BLaER1 treated with 17β-estradiol and CSF1 and Interleukin-3, amounts not matched to agents 10 nM and 100 nM (cell line): ENCODE measurements around the gene SORT1.

Source experiments
- H3K27ac ChIP-seq, 11 experiments: shearing (Covaris generic); formaldehyde crosslinking; 2 replicates each; pipeline ENCODE4 v1.8.1; 2022
- H3K27me3 ChIP-seq, 11 experiments: shearing (Covaris generic); formaldehyde crosslinking; 2 replicates each; pipeline ENCODE4 v1.8.1; 2022
- H3K36me3 ChIP-seq, 11 experiments: shearing (Covaris generic); formaldehyde crosslinking; 2 replicates each; pipeline ENCODE4 v1.8.1; 2022
- H3K4me1 ChIP-seq, 10 experiments: shearing (Covaris generic); formaldehyde crosslinking; 2 replicates each; pipeline ENCODE4 v1.8.1; 2022
- H3K4me2 ChIP-seq, 11 experiments: shearing (Covaris generic); formaldehyde crosslinking; 2 replicates each; pipeline ENCODE4 v1.8.1; 2022
- H3K4me3 ChIP-seq, 10 experiments: shearing (Covaris generic); formaldehyde crosslinking; 2 replicates each; pipeline ENCODE4 v1.8.1; 2022
- H3K9ac ChIP-seq, 11 experiments: shearing (Covaris generic); formaldehyde crosslinking; 2 replicates each; pipeline ENCODE4 v1.8.1; 2022
- H3K9me3 ChIP-seq, 11 experiments: shearing (Covaris generic); formaldehyde crosslinking; replicated peaks in 1 of 11; 2 replicates each; pipeline ENCODE4 v1.8.1; 2022
- H4K20me1 ChIP-seq, 11 experiments: shearing (Covaris generic); formaldehyde crosslinking; 2 replicates each; pipeline ENCODE4 v1.8.1; 2022
- Cebpa-rat ChIP-seq, 11 experiments: shearing (Covaris generic); IDR thresholded peaks; 2 replicates each; pipeline ENCODE4 v1.8.1; 2022

The SORT1 gene

GRCh38 chr1:109356915-109357314, 40.8 kb downstream of the SORT1 start:
- peaks cover 0 to 46% (median 1%) of the 10 kb centered on the region in 11 experiments; a peak in 8 of 22 replicates for H3K36me3 ChIP-seq
- H3K27ac ChIP-seq = no peak overlapping the region
- H3K4me1 ChIP-seq = peaks cover 0 to 29% (median 0%) of the 10 kb centered on the region in 10 experiments; a peak in 7 of 20 replicates
- H4K20me1 ChIP-seq = peaks cover 0 to 5% (median 0%) of the 10 kb centered on the region in 11 experiments; a peak in 3 of 22 replicates
- H3K4me3 ChIP-seq = no peak overlapping the region
- no peaks in the 10 kb centered on the region for H3K27me3 ChIP-seq
- no peak for TF ChIP-seq Cebpa-rat (IDR thresholded peaks at IDR 0.05)
- H3K9me3 ChIP-seq = no peaks in the 10 kb centered on the region
- H3K9ac ChIP-seq = no peak overlapping the region
- no peak overlapping the region for H3K4me2 ChIP-seq

- peaks cover 0 to 50% (median 5%) of the 10 kb centered on the region in 11 experiments; a peak in 14 of 22 replicates for H3K36me3 ChIP-seq
- H4K20me1 ChIP-seq = peaks cover 0 to 5% (median 0%) of the 10 kb centered on the region in 11 experiments; a peak in 3 of 22 replicates
- H3K9me3 ChIP-seq = no peaks in the 10 kb centered on the region
- H3K9ac ChIP-seq = no peak overlapping the region
- H3K4me3 ChIP-seq = no peak overlapping the region
- H3K4me1 ChIP-seq = peaks cover 0 to 25% (median 0%) of the 10 kb centered on the region in 10 experiments; a peak in 7 of 20 replicates
- H3K4me2 ChIP-seq = no peak overlapping the region
- H3K27ac ChIP-seq = no peak overlapping the region
- no peaks in the 10 kb centered on the region for H3K27me3 ChIP-seq
- TF ChIP-seq Cebpa-rat (IDR thresholded peaks at IDR 0.05) = no peak
Observed at GRCh38 chr1:109356505-109356904, 41.2 kb downstream of the SORT1 start.

GRCh38 chr1:109354929-109355328, 42.8 kb downstream of the SORT1 start:
- peaks cover 0 to 5% (median 0%) of the 10 kb centered on the region in 11 experiments; a peak in 3 of 22 replicates for H4K20me1 ChIP-seq
- no peak overlapping the region for H3K9ac ChIP-seq
- no peak overlapping the region for H3K4me2 ChIP-seq
- peaks cover 0 to 66% (median 19%) of the 10 kb centered on the region in 11 experiments; a peak in 15 of 22 replicates for H3K36me3 ChIP-seq
- no peaks in the 10 kb centered on the region for H3K27me3 ChIP-seq
- H3K9me3 ChIP-seq = no peaks in the 10 kb centered on the region
- H3K4me3 ChIP-seq = no peak overlapping the region
- H3K4me1 ChIP-seq = peaks cover 0 to 10% (median 0%) of the 10 kb centered on the region in 10 experiments; a peak in 6 of 20 replicates
- H3K27ac ChIP-seq = no peak overlapping the region
- TF ChIP-seq Cebpa-rat (IDR thresholded peaks at IDR 0.05) = no peak

- H3K4me3 ChIP-seq = no peak overlapping the region
- no peaks in the 10 kb centered on the region for H3K9me3 ChIP-seq
- H3K27me3 ChIP-seq = no peaks in the 10 kb centered on the region
- TF ChIP-seq Cebpa-rat (IDR thresholded peaks at IDR 0.05) = no peak
- peaks cover 0 to 4% (median 0%) of the 10 kb centered on the region in 10 experiments; a peak in 2 of 20 replicates for H3K4me1 ChIP-seq
- no peak overlapping the region for H3K9ac ChIP-seq
- H3K27ac ChIP-seq = no peak overlapping the region
- H4K20me1 ChIP-seq = peaks cover 0 to 5% (median 0%) of the 10 kb centered on the region in 11 experiments; a peak in 3 of 22 replicates
- H3K36me3 ChIP-seq = peaks cover 0 to 86% (median 26%) of the 10 kb centered on the region in 11 experiments; a peak in 15 of 22 replicates
- H3K4me2 ChIP-seq = no peak overlapping the region
Observed at GRCh38 chr1:109351457-109351856, 46.3 kb downstream of the SORT1 start.

GRCh38 chr1:109350655-109351054, 47.1 kb downstream of the SORT1 start:
- Histone ChIP-seq H3K4me1 (peaks cover 0 to 4% (median 0%) of the 10 kb centered on the region in 10 experiments; a peak in 1 of 20 replicates), H3K27me3 (no peaks in the 10 kb centered on the region), H3K27ac (no peak overlapping the region), H3K4me3 (no peak overlapping the region), H4K20me1 (peaks cover 0 to 1% (median 0%) of the 10 kb centered on the region in 11 experiments; a peak in 3 of 22 replicates), H3K4me2 (no peak overlapping the region), H3K9ac (no peak overlapping the region), H3K9me3 (no peaks in the 10 kb centered on the region), H3K36me3 (peaks cover 0 to 92% (median 26%) of the 10 kb centered on the region in 11 experiments; a peak in 15 of 22 replicates)
- TF ChIP-seq Cebpa-rat (IDR thresholded peaks at IDR 0.05) = no peak

GRCh38 chr1:109350182-109350581, 47.5 kb downstream of the SORT1 start:
- Histone ChIP-seq H3K9me3 (no peaks in the 10 kb centered on the region), H3K27me3 (no peaks in the 10 kb centered on the region), H3K4me2 (no peak overlapping the region), H3K4me3 (no peak overlapping the region), H4K20me1 (no peaks in the 10 kb centered on the region; a peak in 2 of 22 replicates), H3K4me1 (peaks cover 0 to 4% (median 0%) of the 10 kb centered on the region in 10 experiments; a peak in 1 of 20 replicates), H3K27ac (no peak overlapping the region), H3K36me3 (peaks cover 0 to 97% (median 29%) of the 10 kb centered on the region in 11 experiments; a peak in 16 of 22 replicates), H3K9ac (no peak overlapping the region)
- TF ChIP-seq Cebpa-rat (IDR thresholded peaks at IDR 0.05) = no peak

- Histone ChIP-seq H4K20me1 (no peaks in the 10 kb centered on the region; a peak in 1 of 22 replicates), H3K4me2 (no peak overlapping the region), H3K9me3 (no peaks in the 10 kb centered on the region), H3K4me3 (no peak overlapping the region), H3K9ac (no peak overlapping the region), H3K27ac (no peak overlapping the region), H3K36me3 (peaks cover 0 to 100% (median 44%) of the 10 kb centered on the region in 11 experiments; a peak in 16 of 22 replicates), H3K27me3 (no peaks in the 10 kb centered on the region), H3K4me1 (no peaks in the 10 kb centered on the region)
- no peak for TF ChIP-seq Cebpa-rat (IDR thresholded peaks at IDR 0.05)
Observed at GRCh38 chr1:109347511-109347910, 50.2 kb downstream of the SORT1 start.

- no peak overlapping the region for H3K9ac ChIP-seq
- no peak overlapping the region for H3K4me3 ChIP-seq
- no peaks in the 10 kb centered on the region for H3K4me1 ChIP-seq
- no peaks in the 10 kb centered on the region for H4K20me1 ChIP-seq
- H3K27ac ChIP-seq = no peak overlapping the region
- no peak for TF ChIP-seq Cebpa-rat (IDR thresholded peaks at IDR 0.05)
- peaks cover 14 to 100% (median 71%) of the 10 kb centered on the region in 11 experiments for H3K36me3 ChIP-seq
- no peaks in the 10 kb centered on the region for H3K9me3 ChIP-seq
- no peaks in the 10 kb centered on the region for H3K27me3 ChIP-seq
- H3K4me2 ChIP-seq = no peak overlapping the region
Observed at GRCh38 chr1:109341944-109342930, 55.5 kb downstream of the SORT1 start.

- H3K27me3 ChIP-seq = no peaks in the 10 kb centered on the region
- H3K9me3 ChIP-seq = peaks cover 0 to 15% (median 6%) of the 10 kb centered on the region in 11 experiments; a peak in 9 of 22 replicates
- H3K4me1 ChIP-seq = no peaks in the 10 kb centered on the region
- no peak overlapping the region for H3K27ac ChIP-seq
- TF ChIP-seq Cebpa-rat (IDR thresholded peaks at IDR 0.05) = no peak
- H3K36me3 ChIP-seq = peaks cover 25 to 100% (median 74%) of the 10 kb centered on the region in 11 experiments
- no peak overlapping the region for H3K4me2 ChIP-seq
- no peak overlapping the region for H3K9ac ChIP-seq
- no peaks in the 10 kb centered on the region; a peak in 1 of 22 replicates for H4K20me1 ChIP-seq
- H3K4me3 ChIP-seq = no peak overlapping the region
Observed at GRCh38 chr1:109338608-109339007, 59.1 kb downstream of the SORT1 start.
